Dermis blood vessel endothelial cell (primary cell): ENCODE data around the gene TWF1. TPM values are rescaled to one million over a fixed set of nuclear protein-coding genes. Genes with fewer than 3 reads are reported as not detected.
"Not testable (repeated sequence)": the region's sequence is repeated elsewhere in the genome, so short reads cannot be mapped to it uniquely, and the experiment has no call there.

Experiments
- DNase-seq: peaks from one replicate; pipeline ENCODE4 v3.0.0; 2010
- total RNA-seq: library from RNA; depleted of rRNA; stranded (reverse); fragments of >200 nt; gene quantifications from 2 replicates; pipeline ENCODE4 v1.2.3, GENCODE V29; 2014

Gene TWF1
- total RNA-seq: 127 and 157 TPM in 2 replicates

DNA sequence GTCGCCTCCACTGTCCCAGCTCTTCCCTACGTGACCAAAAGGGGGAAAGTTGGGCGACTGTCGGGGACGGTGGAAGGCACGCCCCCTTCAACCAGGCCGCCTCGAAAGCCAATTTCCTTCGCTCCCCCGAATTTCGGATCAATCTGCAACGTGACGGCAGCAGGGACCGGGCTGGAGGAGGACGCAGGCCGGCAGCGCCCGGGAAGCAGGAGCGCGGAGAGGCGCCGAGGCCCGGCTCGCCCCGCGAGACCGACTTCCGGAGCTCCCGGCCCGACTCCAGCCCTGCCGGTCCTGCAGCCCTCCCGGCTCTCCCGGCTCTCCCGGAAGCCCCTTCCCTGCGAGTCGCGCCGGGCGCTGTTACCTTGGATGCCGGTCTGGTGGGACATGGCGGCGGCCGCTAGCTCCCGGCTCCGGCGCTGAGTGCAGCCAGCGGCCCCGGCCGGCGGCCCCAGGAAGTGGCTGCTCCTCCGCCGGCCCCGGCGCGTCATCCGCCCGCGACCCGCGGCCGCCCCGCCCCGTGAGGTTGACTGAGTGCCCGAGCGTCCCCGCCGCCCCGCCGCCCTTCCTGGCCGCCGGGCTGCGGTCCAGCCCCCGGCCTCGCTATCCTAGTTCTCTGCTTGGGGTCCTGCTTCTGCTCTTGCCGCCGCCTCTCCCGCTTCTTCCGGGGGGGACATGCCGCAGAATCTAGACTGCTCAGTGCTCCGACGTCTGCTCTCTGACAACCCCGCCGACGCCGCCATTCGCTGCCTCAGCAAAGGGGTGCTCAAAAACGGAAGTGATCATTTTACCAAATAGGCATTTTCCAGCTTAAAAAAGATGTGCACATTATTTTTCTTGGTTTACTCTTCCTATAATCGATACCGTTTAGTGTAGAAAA lies at the start of gene TWF1:
TSS of gene TWF1 (minus strand) at position 458 of the 877 bp plus-strand sequence. CDS start at position 386, 72 bp downstream.
- peak; percentile 86 for DNase-seq

DNA sequence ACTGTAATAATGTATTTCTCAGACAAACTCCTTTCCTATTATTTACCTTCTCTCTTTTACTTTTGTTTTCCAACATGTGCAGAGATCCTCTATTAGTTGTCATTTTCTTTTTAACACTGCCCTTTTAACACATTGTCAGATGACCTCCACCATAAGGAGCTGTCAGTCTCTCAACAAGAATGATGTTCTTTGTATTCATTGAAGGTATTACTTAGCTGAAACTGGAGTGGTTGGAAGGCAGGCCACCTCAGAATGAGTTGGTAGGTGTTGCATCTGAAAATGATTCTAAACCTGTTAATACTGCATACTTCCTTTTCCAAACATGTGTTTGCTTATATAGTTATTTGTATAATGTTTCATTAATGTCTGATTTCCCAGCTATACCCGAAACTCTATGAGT lies 46.6 kb upstream of the TWF1 start:
- no peak for DNase-seq

DNA sequence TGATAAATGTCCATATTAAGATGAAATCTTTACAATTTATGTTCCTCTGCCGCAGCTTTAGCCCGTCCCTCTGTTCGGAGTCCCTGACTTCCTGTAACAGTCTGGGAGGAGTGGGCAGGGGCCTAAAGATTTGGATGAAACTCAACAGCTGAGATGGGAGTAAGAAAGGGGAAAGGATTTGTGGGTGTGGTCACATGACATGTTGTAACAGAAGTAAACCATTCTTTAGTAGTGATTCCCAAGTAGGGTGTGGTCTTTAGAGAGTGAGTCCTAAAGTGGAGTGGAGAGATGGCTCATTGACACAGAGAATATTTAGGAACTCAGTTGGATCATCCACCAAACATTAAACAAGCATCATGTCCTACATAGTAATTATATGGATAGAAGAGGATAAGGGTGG lies 42.7 kb upstream of the TWF1 start:
- DNase-seq: no peak

DNA sequence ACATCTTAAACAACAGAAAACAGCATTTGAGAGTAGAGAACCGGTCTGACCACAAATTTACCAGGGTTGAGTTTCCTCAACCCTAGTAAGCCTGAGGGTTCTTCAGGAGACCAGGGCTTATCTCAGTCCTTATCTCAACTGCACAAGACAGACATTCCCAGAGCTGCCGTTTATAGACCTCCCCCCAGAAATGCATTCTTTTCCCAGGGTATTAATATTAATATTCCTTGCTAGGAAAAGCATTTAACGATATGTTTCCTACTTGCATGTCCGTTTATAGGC lies 42.0 kb upstream of the TWF1 start:
- DNase-seq: no peak

DNA sequence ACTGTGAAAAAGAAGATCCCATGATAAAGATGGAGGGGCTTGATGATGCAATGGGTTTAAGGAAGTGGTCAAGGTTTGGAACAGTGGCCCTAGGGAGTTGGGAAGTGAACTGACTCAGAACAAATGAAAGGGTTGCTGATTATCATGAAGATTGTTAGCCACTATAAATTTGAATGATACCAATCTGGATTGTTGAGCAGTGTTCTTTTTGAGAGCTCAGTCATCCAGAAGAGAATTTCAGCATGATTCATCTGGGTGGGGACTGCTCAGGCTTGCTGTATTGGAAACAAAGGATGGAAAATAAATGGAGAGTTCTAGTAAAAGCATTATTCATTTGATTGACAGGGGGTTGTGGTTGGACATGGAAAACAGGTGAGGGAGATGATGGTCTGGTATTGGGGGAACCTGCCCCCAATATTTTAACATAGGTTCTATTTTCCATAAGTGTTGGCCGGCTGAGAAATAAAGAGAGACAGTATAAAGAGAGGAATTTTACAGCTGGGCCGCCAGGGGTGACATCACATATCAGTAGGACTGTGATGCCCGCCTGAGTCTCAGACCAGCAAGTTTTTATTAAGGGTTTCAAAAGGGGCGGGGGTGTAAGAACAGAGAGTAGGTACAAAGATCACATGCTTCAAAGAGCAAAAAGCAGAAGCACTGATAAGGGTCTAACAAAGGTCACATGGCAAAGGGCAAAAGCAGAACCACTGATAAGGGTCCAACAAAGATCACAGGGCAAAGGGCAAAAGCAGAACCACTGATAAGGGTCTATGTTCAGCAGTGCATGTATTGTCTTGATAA lies 41.5 kb upstream of the TWF1 start:
- DNase-seq: not testable (repeated sequence)

DNA sequence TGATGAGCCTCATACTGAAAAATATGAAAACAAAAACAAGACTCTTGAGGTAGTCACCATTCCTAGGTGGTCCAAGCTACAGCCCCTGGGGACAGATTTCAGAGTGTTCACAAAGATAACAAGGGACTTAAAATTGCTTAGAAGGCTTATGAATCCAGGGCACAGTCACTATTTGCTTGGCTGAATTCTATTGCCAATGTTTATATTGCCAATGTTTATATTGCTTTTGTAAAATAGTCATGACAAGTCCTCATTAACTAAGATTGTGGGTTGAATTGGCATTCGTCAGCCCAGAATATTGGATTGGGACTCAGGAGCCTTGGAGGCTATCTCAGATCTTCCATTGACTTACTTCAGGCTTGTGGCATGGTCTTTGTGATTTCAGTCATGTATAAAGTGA lies 36.1 kb upstream of the TWF1 start:
- DNase-seq: no peak

DNA sequence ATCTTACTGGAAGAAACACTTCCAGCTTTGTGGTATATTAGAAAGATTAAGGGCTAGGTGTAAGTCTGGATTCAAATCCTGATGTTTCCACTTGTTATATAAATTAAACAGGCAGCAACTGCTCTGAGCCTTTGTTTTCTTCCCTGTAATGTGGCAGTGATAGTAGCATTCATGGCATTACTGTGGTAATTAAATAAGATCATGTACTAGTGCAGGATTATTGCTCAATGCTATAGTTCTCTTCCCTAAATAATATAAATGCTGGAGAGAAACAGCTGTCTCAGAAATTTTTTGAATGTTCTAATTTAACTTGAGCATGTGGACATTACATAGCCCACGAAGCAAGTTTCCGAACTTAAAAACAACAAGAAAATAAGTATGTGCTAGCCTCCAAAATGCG lies 35.1 kb upstream of the TWF1 start:
- no peak for DNase-seq

DNA sequence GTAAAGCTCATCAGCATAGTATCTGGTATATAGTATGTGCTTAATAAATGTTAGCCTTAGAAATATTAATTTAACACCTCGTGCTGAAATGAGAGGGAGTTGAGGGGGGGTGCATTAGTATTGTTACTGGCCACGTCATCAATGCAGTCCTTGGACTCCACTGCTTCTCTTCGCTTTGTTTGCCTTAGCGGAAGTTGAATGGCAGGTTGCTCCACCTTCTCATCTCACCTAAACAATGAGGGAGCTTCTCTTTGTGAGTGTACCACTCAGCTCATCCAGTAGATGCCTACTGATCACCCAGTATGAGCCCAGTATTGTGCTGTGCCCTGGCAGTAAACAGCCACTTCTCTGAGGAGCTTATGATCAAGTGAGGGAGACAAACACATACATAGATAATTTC lies 34.2 kb upstream of the TWF1 start:
- no peak for DNase-seq

DNA sequence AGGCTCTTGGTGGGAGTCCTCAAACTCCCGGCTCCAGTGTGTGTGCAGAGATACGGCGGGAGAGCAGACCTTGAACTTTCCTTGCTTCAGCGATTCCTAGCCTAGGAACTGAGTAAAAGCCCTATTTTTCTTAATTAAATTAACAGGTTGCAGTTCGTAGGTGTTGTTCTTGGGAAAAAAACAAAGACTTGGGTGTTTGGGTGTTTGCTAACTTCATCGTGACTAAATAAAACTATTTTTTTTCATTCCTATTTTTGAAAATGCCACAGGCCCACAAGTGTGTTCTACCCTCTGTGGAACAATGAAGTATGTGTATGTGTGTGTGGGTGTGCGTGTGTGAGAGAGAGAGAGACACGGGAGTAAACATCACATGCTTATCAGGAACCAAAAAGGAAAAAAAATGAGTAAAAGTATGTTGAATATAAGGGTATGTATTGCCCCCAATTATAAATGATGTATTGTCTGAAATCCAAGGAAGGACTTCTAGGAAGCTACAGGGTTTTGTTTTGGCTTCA lies 30.4 kb upstream of the TWF1 start:
- DNase-seq: peak; percentile 40

DNA sequence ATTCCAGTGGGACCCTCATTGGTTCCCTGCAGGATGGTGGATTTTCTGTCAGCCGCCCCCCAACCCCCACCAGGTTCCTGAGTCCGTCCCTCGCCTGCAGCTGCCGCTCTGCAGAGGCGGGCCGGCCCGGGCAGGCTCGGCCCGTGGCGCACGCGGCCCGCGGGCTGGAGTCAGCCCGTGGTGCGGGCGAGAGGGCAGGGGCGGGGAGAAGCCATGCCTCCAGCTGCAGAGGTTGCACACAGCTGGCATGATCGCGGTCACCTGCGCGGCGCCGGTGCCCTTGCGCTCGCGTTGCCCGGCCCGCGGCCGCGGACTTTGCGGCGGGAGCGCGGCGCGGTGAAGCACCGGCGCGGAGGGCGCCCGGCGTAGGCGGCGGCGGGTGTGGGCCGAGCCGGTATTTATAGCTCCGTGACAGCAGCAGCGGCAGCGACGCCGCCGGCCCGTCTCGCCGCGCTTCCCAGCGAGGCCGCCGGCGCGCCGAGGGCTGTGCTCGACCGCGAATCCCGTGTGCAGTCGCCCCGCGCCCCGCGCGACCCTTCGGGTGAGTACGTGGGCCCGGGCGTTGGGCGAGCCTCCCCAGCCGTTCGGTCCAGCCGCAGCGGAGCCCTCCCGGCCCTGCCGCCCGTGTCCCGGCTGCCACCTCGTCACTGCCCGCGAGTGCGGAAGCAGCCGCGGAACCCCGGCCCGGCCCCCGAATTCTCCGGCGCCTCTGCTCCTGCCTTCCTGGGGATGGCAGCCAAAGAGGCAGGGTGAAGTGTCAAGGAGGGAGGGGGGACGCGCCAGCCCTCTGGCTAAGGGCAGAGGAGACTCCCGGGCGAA lies 29.7 kb upstream of the TWF1 start, which contains the start of gene TMEM117:
TSS of gene TMEM117 (plus strand) at position 426 of the 819 bp plus-strand sequence.
- DNase-seq: peak; percentile 54

DNA sequence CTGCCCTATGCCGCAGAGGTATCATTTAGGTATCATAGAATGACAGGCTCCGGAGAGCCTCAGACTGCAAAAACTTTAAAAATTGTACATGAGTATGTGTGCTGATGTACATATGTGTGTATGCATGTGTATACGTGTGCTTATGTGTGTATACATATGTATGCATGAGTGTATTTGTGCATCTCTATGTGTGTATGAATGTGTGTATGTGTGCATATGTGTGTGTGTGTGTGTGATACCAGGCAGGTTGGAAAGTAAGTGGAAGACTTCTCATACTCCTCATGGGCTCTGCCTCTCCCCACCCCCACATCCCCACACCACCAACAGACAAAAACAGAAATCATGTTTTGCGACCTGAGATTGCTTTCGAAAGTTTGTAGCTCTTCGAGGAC lies 29.1 kb upstream of the TWF1 start:
- DNase-seq: no peak

DNA sequence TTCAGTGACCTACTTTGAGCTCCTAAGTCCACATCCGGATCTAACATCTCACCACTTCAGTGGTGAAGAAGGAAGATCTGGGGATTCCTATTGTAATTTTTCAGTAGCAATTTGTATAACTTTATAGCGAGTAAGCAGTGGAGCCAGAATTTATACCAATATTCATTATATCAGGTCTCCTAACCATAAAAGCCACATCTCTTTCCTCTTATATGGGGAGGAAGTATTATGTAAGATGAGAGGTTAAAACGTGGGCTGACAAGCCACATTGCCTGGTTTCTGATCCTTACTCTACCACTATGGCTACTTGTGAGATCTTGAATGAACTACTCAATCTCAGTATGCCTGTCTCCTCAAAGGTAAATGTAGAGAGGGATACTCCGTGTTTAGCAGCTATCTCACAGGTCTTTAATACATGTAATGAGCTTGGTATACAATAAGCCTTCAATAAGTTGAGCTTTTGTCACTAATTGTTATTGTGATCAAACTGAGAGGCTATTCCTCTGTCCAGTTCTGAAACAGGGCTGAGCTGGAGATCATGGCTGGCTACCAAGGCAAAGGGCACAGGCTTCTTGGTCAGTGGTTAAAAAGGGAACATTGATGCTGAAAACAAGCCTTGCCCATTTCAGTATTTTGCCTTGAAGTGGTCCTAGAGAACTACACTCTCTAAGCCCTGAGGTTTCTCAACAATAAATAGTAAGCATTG lies 26.5 kb upstream of the TWF1 start:
- DNase-seq: no peak

DNA sequence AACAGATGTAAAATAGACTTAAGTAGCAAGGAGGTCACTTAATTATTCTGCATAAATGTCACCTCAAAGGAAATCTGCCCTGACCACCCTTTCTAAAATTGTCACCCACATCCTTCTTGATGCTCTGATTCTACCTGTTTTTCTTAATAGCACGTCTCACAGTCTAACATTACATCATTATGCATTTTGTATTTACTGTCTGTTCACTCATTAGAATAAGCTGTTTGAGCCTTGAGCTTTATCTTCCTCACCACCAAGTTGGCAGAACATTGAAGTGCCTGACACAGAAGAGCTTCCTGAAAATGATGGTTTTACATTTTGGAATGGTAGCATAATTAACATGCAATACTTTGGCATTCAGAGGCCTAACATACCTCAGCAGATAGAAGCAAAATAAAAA lies 21.0 kb upstream of the TWF1 start:
- DNase-seq: no peak

DNA sequence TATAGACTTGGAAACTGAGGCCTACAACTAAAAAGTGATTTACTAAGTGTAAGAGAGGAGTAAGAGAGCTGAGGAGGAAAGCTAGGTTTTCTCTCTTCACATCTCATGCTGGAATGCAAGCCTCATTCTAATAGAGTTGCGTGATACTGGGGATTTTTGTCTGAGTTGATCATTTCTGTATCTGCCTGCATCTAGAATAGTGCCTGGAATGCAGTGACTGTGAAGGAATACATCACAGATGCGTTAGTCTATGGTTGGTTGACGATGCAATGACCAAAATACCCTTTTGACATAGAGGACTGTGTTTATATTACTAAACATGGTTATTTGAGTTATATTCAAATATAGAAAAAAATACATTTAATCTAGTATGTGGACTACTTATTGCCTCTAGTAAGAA lies 20.6 kb upstream of the TWF1 start:
- DNase-seq: no peak

DNA sequence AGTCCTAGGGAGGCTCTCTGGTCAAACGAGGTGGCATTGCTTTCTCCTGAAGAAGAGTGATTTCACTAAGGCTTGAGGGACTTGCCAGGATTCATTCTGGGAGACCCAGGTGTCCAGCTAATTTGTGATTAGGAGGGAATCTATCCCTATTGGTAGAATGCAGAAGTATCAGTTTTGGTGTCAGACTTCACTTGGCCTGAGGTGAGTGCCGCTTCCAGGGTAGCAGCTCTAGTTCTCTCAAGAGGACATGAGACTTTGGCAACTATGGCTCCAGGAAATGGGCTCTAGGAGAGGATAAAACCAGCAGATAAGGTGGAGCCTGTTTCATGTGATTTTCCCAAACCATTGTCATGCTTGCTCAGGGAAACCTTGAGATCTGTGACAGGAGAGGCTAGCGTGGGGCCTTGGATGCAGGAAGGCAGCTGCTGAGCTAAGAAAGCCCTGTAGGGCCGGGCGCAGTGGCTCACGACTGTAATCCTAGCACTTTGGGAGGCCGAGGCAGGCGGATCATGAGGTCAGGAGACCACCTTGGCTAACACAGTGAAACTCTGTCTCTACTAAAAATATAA lies 18.2 kb upstream of the TWF1 start:
- DNase-seq: no peak

DNA sequence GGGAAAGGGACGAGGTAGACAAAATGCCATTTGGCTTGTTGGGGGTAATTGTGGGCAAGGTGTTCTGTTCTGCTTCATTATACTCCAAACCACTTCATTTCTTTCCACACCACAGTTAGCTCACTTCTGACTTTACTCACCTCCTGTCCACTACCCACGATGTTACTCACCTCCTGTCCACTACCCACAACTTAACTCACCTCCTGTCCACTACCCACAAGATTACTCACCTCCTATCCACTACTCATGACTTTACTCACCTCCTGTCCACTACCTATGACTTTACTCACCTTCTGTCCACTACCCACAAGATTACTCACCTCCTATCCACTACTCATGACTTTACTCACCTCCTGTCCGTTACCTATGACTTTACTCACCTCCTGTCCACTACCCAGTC lies 10.1 kb upstream of the TWF1 start:
- DNase-seq: no peak

DNA sequence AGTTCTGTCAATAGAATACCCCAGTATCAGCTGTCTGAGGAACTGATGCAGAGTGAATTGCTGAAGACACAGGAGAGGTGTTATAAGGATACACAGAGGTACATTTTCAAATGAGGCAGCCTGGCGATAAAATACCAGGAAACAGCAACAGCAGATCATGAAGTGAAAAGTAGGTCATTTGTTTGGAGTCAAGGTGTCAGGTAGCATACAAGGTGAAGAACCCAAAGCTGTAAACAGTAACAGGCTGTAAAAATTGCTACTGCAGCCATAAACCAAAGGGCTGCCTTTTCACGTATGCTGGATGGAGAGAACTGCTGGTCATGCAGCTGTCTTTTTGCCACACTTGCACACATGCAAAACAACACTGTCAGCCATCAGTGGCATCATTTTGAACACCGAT lies 9.3 kb upstream of the TWF1 start:
- no peak for DNase-seq

DNA sequence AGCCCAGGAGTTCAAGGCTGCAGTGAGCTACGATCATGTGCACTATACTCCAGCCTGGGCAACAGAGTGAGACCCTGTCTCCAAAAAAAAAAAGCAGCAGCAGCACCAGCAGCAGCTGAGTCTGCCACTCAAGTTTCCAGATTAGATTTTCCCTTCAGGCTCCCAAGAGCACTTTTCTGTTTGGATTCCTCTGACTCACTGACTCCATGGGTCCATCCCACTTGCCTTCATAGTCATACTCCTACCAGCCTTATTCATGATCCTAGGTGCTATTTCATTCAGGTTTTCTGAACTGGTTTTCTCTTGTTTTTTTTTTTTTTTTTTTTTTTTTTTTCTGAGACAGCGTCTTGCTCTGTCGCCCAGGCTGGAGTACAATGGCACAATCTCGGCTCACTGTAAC lies 6.8 kb upstream of the TWF1 start:
- no peak for DNase-seq

DNA sequence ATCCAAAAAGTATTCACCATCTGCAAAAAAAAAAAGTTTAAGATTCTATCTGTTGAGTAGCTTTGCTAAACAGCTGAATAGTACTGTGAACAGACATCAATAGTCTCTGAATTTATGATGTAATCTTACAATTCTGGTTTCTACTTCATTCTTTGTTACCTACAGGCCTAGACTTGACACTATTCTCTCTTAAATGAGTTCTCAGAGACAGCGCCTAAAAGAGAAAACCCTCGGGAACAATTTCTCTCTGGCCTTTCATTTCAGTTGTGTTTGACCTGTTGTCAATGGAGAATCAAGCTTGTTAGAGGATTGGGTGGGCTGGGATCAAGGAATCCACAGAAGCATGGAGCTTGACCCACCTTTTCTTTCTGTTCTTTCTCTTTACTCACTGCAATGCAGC lies 5.9 kb upstream of the TWF1 start:
- DNase-seq: no peak

DNA sequence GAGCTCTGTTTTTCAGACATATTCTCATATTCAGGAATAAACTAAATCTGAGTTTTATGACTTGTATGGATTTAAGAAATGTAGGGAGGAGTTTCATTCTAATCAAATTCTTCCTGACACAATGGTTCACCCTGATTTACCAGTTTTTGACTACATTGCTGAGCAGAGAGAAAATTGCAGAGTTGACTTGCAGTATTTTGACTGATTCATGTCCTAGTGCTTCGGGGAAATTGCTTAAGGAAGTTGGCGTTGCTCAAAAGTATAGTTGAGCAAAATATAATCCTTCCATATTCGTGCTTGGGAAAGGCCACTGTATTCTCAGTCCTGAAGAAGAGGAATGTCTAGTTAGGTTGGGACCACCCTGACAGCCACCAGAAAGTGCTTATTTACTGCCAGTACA lies 1.3 kb upstream of the TWF1 start:
- no peak for DNase-seq

DNA sequence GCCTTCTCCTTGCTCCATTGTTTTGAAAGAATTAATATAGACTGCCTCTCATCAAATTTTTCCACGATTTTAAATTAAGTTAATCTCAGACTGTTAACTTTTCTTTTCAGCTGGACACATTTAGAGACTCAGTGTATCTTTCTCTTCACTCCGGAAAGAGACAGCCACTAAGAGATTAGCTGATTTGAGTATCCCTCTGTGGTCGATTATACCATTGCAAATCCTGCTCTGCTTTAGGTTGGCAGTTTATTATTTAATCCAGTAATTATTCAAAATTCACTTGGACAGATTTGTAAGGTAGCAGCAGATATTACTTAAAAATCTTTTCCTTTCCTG lies 588 bp upstream of the TWF1 start:
- DNase-seq: no peak
